ENCODE results near the gene SCCPDH. TPM values are rescaled to one million over a fixed set of nuclear protein-coding genes. Genes with fewer than 3 reads are reported as not detected.

Gene SCCPDH
- total and polyA plus RNA-seq, 2 donors: 19.3 to 42.7 TPM

DNA sequence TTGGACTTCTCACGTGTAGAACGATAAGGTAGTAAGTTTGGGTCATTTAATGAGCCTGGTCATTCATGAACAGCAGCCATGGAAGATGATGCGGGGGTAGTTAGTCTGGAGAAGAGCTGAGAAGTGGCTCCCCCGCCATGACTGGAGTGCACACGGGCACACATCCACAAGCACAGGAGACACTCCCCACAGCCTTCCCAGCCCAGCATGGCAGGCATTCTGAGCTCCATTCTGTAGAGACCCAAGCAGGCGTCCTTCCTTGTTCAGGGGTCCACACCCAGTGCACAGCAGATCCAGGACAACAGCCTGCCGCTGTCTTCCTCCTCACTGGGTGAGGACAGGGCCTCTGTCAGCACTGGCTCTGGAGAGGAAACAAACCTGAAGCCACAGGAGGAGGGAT, 57.0 kb downstream of the SCCPDH start:
- 97% methylated on average over 7 of the region's 7 CpGs for WGBS
- H3K4me3 ChIP-seq (ENCODE audit: low read length in 2 of 2): no peak overlapping the region
- no peak for DNase-seq (ENCODE audit: low read depth in 6 of 9, low spot score in 9 of 9)
- H3K36me3 ChIP-seq (ENCODE audit: control insufficient read depth in 2 of 2, insufficient read depth in 2 of 2, low read length in 1 of 2): peaks cover 0 to 32% of the 10 kb centered on the region in 2 donors
- H3K9me3 ChIP-seq (ENCODE audit: control insufficient read depth in 2 of 2, insufficient read depth in 1 of 2, low read length in 1 of 2): peaks cover 0 to 14% of the 10 kb centered on the region in 2 donors
- H3K4me1 ChIP-seq (ENCODE audit: control insufficient read depth in 2 of 2, insufficient read depth in 2 of 2, low read length in 2 of 2): peaks cover 35 to 50% of the 10 kb centered on the region in 2 donors
- H3K27ac ChIP-seq (ENCODE audit: low read depth in 1 of 2, low read length in 1 of 2): peak overlapping the region in 1 of 2 donors; percentile 93
- H3K27me3 ChIP-seq (ENCODE audit: control insufficient read depth in 2 of 2, insufficient read depth in 1 of 2, low read length in 1 of 2): no peaks in the 10 kb centered on the region

DNA sequence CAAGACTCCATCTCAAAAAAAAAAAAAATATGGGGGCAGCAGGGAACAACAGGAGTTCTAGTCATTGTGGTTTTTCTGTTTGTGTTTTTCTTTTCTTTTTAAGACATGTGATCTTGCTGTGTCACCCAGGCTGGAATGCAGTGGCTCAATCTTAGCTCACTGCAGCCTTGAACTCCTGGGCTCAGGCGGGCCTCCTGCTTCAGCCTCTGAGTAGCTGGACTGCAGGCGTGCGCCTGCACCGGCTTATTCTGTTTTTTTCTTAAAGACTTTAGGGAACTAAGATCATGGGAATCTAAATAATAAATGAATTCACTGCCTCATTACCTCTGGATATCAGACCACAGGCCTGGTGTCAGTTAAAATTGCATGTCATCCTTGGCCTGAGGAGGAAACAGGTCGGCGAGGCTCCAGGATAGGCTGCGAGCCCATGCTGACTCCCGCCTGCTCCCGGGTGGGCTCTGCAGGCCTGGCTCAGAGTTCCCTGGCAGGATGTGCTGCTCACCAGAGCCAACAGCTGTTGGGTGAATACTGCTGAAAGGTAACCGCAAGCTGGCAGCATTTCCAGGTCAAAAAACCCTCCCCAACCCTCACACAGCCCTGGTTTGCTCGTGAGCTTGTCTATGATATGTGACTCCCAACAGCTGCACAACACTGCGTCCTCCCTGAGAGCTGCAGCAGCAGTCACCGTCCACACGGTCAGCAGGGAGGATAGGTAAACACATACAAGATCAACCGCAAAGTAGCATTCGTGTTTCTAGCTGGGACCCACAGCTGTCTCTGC, 58.1 kb downstream of the SCCPDH start:
- Histone ChIP-seq H3K4me1 (ENCODE audit: control insufficient read depth in 2 of 2, insufficient read depth in 2 of 2, low read length in 2 of 2) (peaks cover 35 to 50% of the 10 kb centered on the region in 2 donors), H3K36me3 (ENCODE audit: control insufficient read depth in 2 of 2, insufficient read depth in 2 of 2, low read length in 1 of 2) (peaks cover 0 to 21% of the 10 kb centered on the region in 2 donors), H3K27me3 (ENCODE audit: control insufficient read depth in 2 of 2, insufficient read depth in 1 of 2, low read length in 1 of 2) (no peaks in the 10 kb centered on the region), H3K27ac (ENCODE audit: low read depth in 1 of 2, low read length in 1 of 2) (peak overlapping the region; percentile 85 to 93), H3K9me3 (ENCODE audit: control insufficient read depth in 2 of 2, insufficient read depth in 1 of 2, low read length in 1 of 2) (peaks cover 0 to 14% of the 10 kb centered on the region in 2 donors), H3K4me3 (ENCODE audit: low read length in 2 of 2) (peak overlapping the region; percentile 1 to 4)
- peak; percentile 68 to 93 (median 76) for DNase-seq (ENCODE audit: low read depth in 6 of 9, low spot score in 9 of 9)
- 5% methylated on average over 16 of the region's 16 CpGs for WGBS

DNA sequence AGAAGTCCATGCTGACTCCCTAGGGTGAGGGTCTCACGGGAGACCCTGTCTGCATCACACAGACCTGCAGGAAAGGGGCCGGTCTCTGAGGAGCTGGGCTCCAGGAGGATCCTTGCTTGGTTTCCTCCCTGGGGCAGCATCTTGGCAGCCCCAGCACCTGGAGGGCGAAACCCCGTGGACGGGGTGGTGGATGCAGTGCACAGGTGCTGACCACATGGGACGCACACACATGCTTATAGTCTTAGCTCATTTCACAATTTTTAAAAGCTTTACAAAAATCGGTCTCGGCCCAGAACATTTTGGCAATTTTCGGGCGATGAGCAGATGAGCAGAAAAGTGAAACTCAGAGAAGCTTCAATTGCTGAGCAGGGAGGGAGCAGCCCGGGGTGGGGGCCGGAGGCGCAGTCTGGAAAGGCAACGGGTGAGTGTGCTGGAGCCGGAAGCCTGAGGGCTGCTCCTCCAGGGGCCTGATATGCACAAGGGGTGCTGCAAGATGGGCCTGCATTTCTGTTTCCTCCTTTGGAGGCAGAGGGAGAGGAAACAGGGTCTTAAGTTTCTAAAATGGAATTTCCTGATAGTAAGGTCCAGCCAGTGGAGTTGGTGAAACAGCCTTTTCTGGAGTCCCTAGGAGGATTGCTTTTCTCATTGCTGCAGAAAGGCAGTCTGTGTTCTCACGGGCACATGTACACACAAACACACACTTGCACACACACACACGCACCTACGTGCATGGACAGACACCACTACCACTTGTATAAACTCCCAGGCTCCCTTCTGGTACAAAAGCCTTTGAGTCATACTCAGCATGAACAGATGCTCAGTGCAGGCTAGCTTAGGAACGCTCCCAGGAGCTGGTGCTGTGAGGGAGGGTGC, 60.6 kb downstream of the SCCPDH start:
- peaks cover 36 to 67% of the 10 kb centered on the region in 2 donors for H3K4me1 ChIP-seq (ENCODE audit: control insufficient read depth in 2 of 2, insufficient read depth in 2 of 2, low read length in 2 of 2)
- DNase-seq (ENCODE audit: low read depth in 6 of 9, low spot score in 9 of 9): peak in 7 of 9 donors; percentile 13 to 83 (median 56)
- peaks cover 0 to 14% of the 10 kb centered on the region in 2 donors for H3K9me3 ChIP-seq (ENCODE audit: control insufficient read depth in 2 of 2, insufficient read depth in 1 of 2, low read length in 1 of 2)
- no peaks in the 10 kb centered on the region for H3K27me3 ChIP-seq (ENCODE audit: control insufficient read depth in 2 of 2, insufficient read depth in 1 of 2, low read length in 1 of 2)
- H3K36me3 ChIP-seq (ENCODE audit: control insufficient read depth in 2 of 2, insufficient read depth in 2 of 2, low read length in 1 of 2): peaks cover 0 to 12% of the 10 kb centered on the region in 2 donors
- peak overlapping the region; percentile 44 to 92 for H3K27ac ChIP-seq (ENCODE audit: low read depth in 1 of 2, low read length in 1 of 2)
- WGBS: 19% methylated on average over 19 of the region's 19 CpGs
- H3K4me3 ChIP-seq (ENCODE audit: low read length in 2 of 2): peak overlapping the region in 1 of 2 donors; percentile 31

DNA sequence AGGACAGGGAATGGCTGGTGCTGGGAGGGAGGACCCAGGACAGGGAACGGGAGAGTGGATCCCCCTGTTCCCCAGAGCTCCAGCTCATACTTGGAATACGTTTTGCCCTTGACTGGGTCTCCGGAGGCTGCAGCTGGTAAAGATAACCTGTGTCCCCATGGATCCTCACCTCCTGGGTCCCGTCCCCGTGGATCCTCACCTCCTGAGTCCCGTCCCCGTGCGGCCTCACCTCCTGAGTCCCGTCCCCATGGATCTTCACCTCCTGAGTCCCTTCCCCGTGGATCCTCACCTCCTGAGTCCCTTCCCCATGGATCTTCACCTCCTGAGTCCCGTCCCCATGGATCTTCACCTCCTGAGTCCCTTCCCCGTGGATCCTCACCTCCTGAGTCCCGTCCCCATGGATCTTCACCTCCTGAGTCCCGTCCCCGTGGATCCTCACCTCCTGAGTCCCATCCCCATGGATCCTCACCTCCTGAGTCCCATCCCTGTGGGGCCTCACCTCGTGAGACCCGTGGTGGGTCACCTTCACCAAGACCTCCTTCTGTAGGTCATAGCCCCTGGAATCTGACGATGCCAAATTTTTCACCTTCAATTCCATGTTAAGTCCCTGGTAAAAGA, 61.4 kb downstream of the SCCPDH start:
- Histone ChIP-seq H3K4me3 (ENCODE audit: low read length in 2 of 2) (no peak overlapping the region), H3K27ac (ENCODE audit: low read depth in 1 of 2, low read length in 1 of 2) (peak overlapping the region; percentile 44 to 92), H3K27me3 (ENCODE audit: control insufficient read depth in 2 of 2, insufficient read depth in 1 of 2, low read length in 1 of 2) (no peaks in the 10 kb centered on the region), H3K4me1 (ENCODE audit: control insufficient read depth in 2 of 2, insufficient read depth in 2 of 2, low read length in 2 of 2) (peaks cover 36 to 73% of the 10 kb centered on the region in 2 donors), H3K36me3 (ENCODE audit: control insufficient read depth in 2 of 2, insufficient read depth in 2 of 2, low read length in 1 of 2) (peaks cover 0 to 6% of the 10 kb centered on the region in 2 donors), H3K9me3 (ENCODE audit: control insufficient read depth in 2 of 2, insufficient read depth in 1 of 2, low read length in 1 of 2) (peaks cover 0 to 14% of the 10 kb centered on the region in 2 donors)
- peak in 1 of 9 donors; percentile 56 for DNase-seq (ENCODE audit: low read depth in 6 of 9, low spot score in 9 of 9)
- WGBS: 91% methylated on average over 18 of the region's 18 CpGs

DNA sequence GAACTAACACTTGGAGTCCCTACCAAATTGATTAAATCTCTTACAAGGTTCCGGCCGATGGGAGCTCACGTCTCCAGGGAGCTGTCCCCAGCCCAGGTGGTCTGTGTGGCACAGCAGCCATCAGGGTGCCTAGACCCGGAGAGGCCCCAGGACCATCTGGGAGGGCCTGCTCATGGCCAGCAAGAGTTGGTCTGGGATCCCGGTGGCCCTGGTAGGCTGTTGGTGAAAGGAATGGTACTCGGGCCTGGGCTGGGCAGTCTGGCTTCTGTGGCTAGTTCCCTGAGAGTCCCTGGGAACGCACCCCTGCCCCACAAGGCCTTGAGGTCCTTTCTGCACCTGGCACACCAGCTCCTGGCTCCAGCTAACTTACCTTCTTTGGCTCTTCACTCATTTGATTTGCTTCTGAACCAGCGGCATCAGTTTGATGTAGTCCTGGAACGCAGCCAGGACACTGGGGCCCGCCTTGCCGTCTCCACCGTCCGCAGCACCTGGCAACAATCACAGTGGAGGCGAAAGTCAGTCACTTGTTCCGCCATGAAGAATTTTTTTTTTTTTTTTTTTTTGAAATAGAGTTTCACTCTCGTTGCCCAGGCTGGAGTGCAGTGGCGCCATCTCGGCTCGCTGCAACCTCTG, 62.5 kb downstream of the SCCPDH start:
- Histone ChIP-seq H3K4me1 (ENCODE audit: control insufficient read depth in 2 of 2, insufficient read depth in 2 of 2, low read length in 2 of 2) (peaks cover 34 to 66% of the 10 kb centered on the region in 2 donors), H3K27me3 (ENCODE audit: control insufficient read depth in 2 of 2, insufficient read depth in 1 of 2, low read length in 1 of 2) (no peaks in the 10 kb centered on the region), H3K36me3 (ENCODE audit: control insufficient read depth in 2 of 2, insufficient read depth in 2 of 2, low read length in 1 of 2) (no peaks in the 10 kb centered on the region), H3K9me3 (ENCODE audit: control insufficient read depth in 2 of 2, insufficient read depth in 1 of 2, low read length in 1 of 2) (peaks cover 0 to 7% of the 10 kb centered on the region in 2 donors), H3K4me3 (ENCODE audit: low read length in 2 of 2) (no peak overlapping the region), H3K27ac (ENCODE audit: low read depth in 1 of 2, low read length in 1 of 2) (no peak overlapping the region)
- WGBS: 83% methylated on average over 19 of the region's 19 CpGs
- DNase-seq (ENCODE audit: low read depth in 6 of 9, low spot score in 9 of 9): no peak

DNA sequence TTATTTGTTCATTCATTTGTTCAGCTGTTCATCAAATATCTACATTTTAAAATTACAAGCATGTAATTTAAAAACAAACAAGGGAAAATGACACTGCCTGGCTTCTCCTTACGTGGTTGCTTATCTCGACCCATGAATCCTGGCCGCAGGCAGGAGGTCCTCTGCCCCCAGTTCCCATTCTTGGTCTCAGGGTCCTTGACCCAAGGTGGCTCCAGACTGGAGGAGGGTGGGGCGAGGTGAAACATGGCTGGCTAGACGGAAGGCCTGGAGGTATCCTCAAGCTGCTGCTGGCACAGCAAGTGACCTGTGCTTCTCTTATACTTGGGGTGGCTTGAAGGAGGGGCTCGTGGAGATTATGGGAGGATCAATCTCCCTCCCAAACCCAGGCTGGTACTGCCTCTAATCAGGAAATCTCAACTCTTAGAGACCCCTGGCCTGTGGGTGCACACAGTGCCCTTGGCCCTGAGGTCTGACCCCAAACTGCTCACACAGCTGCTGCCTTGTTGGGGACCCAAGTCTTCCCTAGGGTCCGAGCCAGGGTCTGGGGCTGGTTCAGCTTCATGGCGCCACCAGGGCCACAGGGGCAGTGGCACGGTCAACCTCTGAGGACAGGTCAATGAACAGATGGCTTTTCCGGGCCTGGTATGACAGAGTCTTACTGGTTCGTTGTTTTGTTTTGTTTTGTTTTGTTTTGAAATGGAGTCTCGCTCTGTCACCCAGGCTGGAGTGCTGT, 63.7 kb downstream of the SCCPDH start:
- no peaks in the 10 kb centered on the region for H3K27me3 ChIP-seq (ENCODE audit: control insufficient read depth in 2 of 2, insufficient read depth in 1 of 2, low read length in 1 of 2)
- no peak overlapping the region for H3K27ac ChIP-seq (ENCODE audit: low read depth in 1 of 2, low read length in 1 of 2)
- 97% methylated on average over 12 of the region's 12 CpGs for WGBS
- no peaks in the 10 kb centered on the region for H3K36me3 ChIP-seq (ENCODE audit: control insufficient read depth in 2 of 2, insufficient read depth in 2 of 2, low read length in 1 of 2)
- no peak for DNase-seq (ENCODE audit: low read depth in 6 of 9, low spot score in 9 of 9)
- no peaks in the 10 kb centered on the region for H3K9me3 ChIP-seq (ENCODE audit: control insufficient read depth in 2 of 2, insufficient read depth in 1 of 2, low read length in 1 of 2)
- peaks cover 24 to 54% of the 10 kb centered on the region in 2 donors for H3K4me1 ChIP-seq (ENCODE audit: control insufficient read depth in 2 of 2, insufficient read depth in 2 of 2, low read length in 2 of 2)
- H3K4me3 ChIP-seq (ENCODE audit: low read length in 2 of 2): no peak overlapping the region

DNA sequence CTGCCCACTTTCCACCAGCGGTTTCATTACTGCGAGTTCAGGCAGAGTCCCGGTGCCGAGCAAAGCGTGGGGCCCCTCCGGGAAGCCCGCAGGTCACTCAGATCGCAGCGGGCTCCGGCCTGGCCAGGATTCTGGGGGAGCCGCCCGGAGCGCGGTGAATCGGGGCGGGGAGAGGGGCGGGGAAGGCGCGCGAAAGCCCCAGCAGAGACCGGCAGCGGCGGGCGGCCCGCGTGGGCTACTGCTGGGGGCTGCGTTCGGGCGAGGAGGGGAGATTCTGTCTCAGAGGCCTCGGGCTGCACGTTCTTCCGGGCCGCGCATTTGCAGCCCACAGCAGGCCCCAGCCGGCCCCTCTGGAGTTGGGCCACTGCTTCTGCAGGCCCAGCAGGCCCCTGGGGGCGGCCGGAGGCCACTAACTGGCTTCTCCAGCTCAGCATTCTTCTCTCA, 64.7 kb downstream of the SCCPDH start:
- H3K27ac ChIP-seq (ENCODE audit: low read depth in 1 of 2, low read length in 1 of 2): peak overlapping the region in 1 of 2 donors; percentile 11
- WGBS: 7% methylated on average over 37 of the region's 37 CpGs
- DNase-seq (ENCODE audit: low read depth in 6 of 9, low spot score in 9 of 9): peak in 1 of 9 donors; percentile 63
- H3K9me3 ChIP-seq (ENCODE audit: control insufficient read depth in 2 of 2, insufficient read depth in 1 of 2, low read length in 1 of 2): no peaks in the 10 kb centered on the region
- H3K4me1 ChIP-seq (ENCODE audit: control insufficient read depth in 2 of 2, insufficient read depth in 2 of 2, low read length in 2 of 2): peaks cover 21 to 45% of the 10 kb centered on the region in 2 donors
- H3K36me3 ChIP-seq (ENCODE audit: control insufficient read depth in 2 of 2, insufficient read depth in 2 of 2, low read length in 1 of 2): no peaks in the 10 kb centered on the region
- peak overlapping the region; percentile 49 to 55 for H3K4me3 ChIP-seq (ENCODE audit: low read length in 2 of 2)
- H3K27me3 ChIP-seq (ENCODE audit: control insufficient read depth in 2 of 2, insufficient read depth in 1 of 2, low read length in 1 of 2): no peaks in the 10 kb centered on the region

All from thymus (tissue), 11 donors.